C4-2B (cell line): ENCODE data around the gene CHD8.

ENCODE experiments used
- CTCF ChIP-seq: fragments of 450-650 bp; conservative IDR thresholded peaks from 2 replicates; pipeline ENCODE4 v1.5.1; 2017; ENCODE audit warnings: mild to moderate bottlenecking
- ZFX ChIP-seq: fragments of 450-650 bp; IDR thresholded peaks from 2 replicates; pipeline ENCODE4 v1.6.1; 2017

GRCh38 chr14:21373980-21374379 lies 81.9 kb downstream of the CHD8 start:
- TF ChIP-seq CTCF (no peak), ZFX (no peak)
